GM10248 (cell line): ENCODE data around the gene CCDC50.

Experiments used
- CTCF ChIA-PET: fragments of 300-600 bp; sonication (Branson Sonifier 250); formaldehyde crosslinking; extraction: SDS; loops from one replicate; lab custom pipeline; 2021; ENCODE audit warnings: antibody characterized with exemption; lab: Yijun Ruan, JAX
- POLR2A ChIA-PET: fragments of 350-650 bp; sonication (Branson Sonifier 250); formaldehyde crosslinking; extraction: SDS; loops from one replicate; lab custom pipeline; 2020; ENCODE audit warnings: antibody characterized with exemption; lab: Yijun Ruan, JAX
- DNase-seq: peaks from one replicate; pipeline ENCODE4 v3.0.0; 2012; ENCODE audit errors: extremely low spot score
- TF ChIP-seq, protein P1 (sequence below): IDR thresholded peaks from 2 replicates; pipeline ENCODE4 v1.5.1; 2012; ENCODE audit warnings: mild to moderate bottlenecking, low read depth; ENCODE audit errors: extremely low read depth, missing control alignments, control extremely low read depth

The CCDC50 gene

DNA sequence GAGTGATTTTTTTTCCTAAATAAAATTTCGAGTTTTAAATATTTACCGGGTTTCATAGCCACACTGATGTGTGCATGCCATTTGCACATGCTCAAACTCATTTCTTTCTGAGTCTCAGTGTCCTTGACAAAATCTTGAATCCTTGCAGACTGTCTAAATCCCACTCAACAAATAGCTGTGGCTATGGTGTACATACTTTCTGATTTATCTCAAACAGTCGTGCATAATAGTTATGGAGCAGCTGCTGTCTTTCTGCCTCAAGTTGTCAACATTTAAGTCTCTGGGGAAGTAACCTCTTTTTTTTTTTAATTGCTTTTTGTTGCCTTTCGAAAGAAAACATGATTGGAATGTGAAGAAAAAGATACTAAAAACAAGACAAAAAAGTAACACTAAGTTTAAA, 53.9 kb downstream of the CCDC50 start:
- POLR2A ChIA-PET: no interaction called here
- no peak for DNase-seq
- TF ChIP-seq, protein P1, sequence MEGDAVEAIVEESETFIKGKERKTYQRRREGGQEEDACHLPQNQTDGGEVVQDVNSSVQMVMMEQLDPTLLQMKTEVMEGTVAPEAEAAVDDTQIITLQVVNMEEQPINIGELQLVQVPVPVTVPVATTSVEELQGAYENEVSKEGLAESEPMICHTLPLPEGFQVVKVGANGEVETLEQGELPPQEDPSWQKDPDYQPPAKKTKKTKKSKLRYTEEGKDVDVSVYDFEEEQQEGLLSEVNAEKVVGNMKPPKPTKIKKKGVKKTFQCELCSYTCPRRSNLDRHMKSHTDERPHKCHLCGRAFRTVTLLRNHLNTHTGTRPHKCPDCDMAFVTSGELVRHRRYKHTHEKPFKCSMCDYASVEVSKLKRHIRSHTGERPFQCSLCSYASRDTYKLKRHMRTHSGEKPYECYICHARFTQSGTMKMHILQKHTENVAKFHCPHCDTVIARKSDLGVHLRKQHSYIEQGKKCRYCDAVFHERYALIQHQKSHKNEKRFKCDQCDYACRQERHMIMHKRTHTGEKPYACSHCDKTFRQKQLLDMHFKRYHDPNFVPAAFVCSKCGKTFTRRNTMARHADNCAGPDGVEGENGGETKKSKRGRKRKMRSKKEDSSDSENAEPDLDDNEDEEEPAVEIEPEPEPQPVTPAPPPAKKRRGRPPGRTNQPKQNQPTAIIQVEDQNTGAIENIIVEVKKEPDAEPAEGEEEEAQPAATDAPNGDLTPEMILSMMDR: no peak
- CTCF ChIA-PET: interaction anchor here (1.5 to 1.8 kb wide), 2 partner anchors 10 to 138 kb away, joined by 4 to 5 read pairs; no protein-coding TSS in a partner anchor

DNA sequence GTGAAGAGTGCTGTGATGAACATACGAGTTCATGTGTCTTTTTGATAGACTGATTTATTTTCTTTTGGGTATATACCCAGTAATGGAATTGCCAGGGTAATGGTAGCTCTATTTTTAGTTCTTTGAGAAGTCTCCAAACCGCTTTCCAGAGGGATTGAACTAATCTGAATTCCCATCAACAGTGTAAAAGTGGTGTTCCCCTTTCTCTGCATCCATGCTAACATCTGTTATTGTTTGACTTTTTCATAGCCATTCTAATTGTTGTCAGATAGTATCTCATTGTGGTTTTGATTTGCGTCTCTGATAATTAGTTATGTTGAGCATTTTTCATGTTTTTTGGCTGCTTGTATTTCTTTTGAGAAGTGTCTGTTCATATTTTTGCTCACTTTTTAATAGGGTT, 55.9 kb downstream of the CCDC50 start:
- ChIA-PET CTCF (no interaction called here), POLR2A (no interaction called here)
- DNase-seq: no peak
- TF ChIP-seq, protein P1: no peak

DNA sequence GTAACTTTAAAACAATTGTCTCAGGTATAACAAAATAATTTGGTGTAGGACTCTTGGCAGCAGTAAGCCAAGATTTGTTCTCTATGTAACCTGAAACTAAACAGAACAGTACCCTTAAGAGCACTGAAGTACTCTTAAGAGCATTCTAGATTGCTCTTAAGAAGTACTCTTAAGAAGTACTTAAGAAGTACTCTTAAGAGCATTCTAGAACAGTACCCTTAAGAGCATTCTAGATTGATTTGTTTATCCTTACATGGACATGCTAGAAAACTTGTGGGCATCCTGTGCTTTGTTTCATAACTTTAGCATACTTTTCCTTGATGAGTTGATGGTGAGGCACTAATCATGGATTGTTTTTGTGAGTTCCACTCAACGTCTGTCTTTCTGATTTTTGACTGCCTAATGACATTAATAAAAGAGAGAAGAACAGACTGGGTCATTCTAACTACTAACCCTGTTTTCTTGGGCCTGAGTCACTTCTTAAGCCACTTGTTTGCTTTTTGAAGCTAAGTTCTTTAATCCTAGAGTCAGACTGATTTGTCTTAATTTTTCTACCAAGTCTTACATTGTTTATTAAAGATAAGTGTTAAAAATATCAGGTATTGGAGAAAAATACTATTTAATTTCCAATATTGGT, 58.4 kb downstream of the CCDC50 start:
- POLR2A ChIA-PET: no interaction called here
- DNase-seq: no peak
- CTCF ChIA-PET: no interaction called here
- TF ChIP-seq, protein P1: no peak

DNA sequence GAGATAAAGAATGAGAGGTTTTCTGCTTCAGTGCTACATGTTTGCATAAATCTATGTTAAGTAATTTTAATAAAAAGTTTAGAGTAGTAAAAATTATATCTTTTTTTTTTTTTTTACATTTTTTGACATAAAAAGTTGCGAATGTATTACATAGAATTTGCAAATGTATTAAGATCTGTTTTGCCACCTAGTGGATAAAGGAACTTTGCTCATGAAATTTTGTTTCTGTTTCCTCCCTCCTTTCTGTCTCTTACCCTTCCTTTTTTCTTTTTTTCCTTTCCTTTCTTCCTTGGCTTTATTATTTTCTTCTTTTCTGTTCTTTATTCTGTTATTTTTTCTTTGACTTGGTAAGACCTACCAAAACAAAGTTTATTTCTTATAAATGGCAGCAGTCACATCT, 59.6 kb downstream of the CCDC50 start:
- DNase-seq: no peak
- POLR2A ChIA-PET: no interaction called here
- TF ChIP-seq, protein P1: no peak
- CTCF ChIA-PET: no interaction called here

DNA sequence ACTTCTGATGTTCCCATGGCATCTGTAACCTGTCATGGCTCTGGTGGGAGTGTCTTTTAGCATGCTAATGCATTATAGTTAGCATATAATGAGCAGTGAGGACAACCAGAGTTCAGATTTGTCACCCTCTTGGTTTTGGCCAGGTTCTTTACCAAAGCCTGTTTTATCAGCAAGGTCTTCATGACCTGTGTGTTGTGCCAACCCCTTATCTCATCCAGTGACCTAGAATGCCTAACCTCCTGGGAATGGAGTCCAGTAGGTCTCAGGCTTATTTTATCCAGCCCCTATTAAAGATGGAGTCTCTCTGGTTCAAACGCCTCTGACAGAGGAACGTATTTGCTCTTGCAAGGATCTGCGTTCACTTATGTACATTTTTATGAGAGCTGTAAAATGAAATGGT, 61.4 kb downstream of the CCDC50 start:
- no peak for DNase-seq
- TF ChIP-seq, protein P1: no peak
- CTCF ChIA-PET: no interaction called here
- POLR2A ChIA-PET: no interaction called here

DNA sequence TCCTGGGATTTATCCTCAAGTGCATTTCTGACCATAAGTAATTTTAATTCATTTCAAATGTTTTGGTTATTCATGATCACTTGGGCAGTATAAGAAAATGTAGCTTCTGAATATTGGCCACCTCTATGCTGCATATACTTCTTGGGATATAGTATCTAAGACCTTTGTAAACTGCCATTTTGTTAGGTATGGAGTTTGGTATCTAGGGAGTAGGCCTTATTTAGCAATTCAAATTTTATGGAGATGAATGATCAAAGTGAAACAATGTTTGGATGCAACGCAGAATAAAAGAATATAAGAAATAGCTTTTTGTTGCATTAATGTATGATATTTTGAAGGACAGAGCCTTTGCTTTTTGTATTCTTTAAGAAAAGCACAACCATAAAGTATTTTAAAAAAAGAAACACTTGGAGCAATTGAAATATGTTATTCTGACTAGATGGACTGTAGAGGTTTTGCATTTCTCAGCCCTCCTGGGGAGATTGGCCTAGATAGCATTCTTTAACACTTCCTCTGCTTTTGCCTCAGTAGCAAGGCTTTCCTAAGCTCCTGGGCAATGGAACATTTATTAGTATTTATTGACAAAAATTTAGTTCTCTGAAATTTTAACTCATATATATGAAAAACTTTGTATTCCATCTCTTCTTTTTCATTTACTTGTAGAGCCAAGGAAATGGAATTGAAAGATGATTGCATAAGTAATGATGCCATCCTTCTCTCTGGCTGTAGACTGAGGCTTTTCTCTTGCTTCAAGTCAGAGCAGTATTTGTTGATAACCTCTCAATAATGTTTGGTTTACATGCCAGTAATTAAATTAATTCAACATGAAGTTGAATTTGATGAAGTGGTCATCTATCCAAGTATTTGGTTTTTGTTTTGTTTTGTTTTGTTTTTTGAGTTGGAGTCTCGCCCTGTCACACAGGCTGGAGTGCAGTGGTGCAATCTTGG, 62.9 kb downstream of the CCDC50 start:
- no peak for DNase-seq
- TF ChIP-seq, protein P1: no peak
- CTCF ChIA-PET: interaction anchor here (1.0 to 1.5 kb wide), 3 partner anchors 10 to 1052 kb away, joined by 4 read pairs; no protein-coding TSS in a partner anchor
- POLR2A ChIA-PET: no interaction called here
